GM10847 (cell line): ENCODE results near the gene ELOB.
A peak's percentile ranks its signal among the peaks of the same experiment; 100 is the strongest.

Experiments
- POLR2A ChIP-seq: IDR thresholded peaks from 2 replicates; pipeline ENCODE4 v1.6.1; 2011; ENCODE audit not compliant: insufficient read length; ENCODE audit errors: extremely low read depth

The ELOB gene

DNA sequence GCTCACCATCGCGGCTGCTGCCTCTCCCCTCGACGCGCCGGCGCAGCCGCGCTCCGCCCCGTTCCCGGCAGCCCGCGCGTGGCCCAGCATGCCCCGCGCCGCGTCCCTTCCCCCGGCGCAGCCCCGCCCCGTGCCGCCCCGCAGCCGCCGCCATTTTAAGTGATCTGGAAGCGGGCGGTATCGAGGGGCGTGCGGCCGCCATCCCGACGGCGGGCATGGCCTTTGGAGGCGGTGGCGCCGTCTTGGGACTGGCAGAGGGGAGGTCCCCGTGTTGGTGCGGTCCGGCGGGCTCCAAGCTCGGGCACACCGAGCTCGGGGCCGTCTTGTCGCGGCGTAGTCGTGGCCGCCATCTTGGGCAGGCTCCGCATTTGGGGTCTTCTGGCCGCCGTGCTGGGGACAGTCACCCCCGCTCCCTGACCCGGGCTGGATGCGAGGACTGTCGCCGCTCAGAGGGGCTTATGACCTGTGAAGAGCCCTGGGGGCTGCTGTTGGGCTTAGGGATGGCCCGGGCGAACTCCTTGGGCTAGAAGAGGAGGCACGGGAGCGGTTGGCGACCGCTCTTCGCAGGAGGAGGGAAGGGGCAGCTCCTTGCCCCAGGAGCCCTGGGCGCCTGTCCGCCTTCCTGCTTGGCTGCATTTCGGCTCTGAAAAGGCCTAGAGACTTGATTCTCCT lies at the start of gene ELOB:
Gene ELOB (minus strand): TSS at position 50 of the 672 bp plus-strand sequence. CDS start 41 bp downstream, at position 9.
- peak; percentile 86 for TF ChIP-seq POLR2A

DNA sequence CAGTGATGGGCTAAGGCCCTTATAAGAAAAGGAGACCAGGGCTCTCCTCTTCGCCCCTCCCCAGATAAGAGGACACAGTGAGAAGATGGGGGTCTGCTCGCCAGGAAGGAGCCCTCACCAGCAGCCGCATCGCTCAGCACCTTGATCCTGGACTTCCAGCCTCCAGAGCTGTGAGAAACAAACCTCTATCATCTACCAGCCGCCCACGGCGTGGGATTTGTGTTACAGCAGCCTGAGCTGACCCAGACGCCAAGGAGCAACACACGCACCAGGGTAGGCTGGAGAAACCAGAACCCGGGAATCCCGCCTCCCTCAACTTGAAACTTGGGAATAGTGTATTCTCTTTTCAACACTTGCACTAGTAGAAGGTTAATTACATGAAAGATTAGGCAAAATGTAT lies 48.8 kb upstream of the ELOB start:
- no peak for TF ChIP-seq POLR2A

DNA sequence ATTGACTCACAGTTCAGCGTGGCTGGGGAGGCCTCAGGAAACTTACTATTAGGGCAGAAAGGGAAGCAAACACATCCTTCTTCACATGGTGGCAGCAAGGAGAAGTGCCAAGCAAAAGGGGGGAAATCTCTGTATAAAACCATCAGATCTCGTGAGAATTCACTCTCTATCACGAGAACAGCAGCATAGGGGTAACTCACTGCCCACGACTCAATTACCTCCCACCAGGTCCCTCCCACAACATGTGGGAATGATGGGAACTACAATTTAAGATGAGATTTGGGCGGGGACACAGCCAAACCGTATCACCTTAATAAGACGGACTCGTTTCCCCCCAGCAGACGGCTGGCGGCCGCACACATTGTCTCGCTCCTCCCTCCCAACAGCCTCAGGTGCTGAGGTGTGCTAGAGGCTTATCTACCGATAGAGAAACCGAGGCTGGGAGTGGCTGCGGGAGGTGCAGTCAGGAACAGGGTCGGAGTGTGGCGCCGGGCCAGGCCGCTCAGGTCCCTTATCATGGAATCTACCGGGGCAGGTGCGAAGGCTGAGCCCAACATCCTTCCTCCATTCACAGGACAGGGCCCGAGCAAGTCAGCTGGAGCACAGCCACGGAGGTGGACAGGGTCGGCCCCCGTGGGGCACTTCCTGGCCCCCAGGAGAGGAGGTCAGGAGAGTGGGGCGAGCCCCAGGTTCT lies 48.1 kb upstream of the ELOB start:
- TF ChIP-seq POLR2A, result no peak

- TF ChIP-seq POLR2A, result no peak
Observed at GRCh38 chr16:2824626-2825025, 47.5 kb upstream of the ELOB start.

GRCh38 chr16:2822496-2822895 lies 45.4 kb upstream of the ELOB start:
- no peak for TF ChIP-seq POLR2A

- TF ChIP-seq POLR2A, result no peak
Observed at GRCh38 chr16:2822158-2822495, 45.0 kb upstream of the ELOB start.

- no peak for TF ChIP-seq POLR2A
Observed at GRCh38 chr16:2821487-2822157, 44.5 kb upstream of the ELOB start.

GRCh38 chr16:2820836-2821486 lies 43.9 kb upstream of the ELOB start:
- TF ChIP-seq POLR2A, result no peak

DNA sequence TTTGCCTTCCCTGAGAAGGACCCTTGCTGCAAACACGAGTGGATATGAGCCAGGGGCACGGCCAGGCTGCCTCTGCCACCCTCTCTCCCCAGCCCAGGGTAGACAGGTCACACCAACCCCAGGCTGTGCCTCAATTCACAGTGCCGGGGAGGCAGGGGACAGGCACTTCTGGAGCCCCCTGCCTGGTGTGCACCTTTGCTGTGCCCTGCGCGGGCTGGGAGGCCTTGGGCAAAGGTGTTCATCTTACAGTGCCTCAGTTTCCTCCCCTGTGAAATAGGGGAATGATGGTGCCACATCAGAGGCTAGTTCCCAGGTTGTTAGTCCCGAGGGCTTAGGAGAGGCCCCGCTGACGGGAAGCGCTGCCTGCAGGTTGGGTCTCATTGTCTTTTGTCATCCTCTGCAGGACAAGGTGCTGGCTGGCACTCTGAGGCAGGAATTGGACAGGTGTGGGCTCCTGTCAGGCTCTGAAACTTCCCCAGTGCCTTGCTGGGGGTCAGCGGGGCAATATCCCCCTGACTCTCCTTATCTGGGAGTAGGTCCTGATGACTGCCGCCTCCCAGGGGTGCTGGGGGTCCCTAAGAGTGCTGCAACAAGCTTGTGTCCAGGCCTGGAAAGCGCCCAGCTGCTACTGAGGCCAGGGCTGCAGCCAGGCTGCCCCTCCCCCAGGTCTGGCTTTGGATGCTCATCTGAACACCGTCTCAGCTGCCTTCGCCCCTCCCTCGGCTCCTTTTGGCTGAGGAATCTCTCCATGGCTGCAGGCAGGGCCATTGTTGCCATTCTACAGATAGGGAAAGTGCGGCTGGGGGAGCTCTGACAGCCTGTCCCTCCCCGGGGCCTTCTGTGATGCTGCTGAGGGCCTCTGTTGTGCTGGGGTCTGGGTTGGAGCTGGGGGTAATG lies 43.1 kb upstream of the ELOB start:
- TF ChIP-seq POLR2A, result no peak

DNA sequence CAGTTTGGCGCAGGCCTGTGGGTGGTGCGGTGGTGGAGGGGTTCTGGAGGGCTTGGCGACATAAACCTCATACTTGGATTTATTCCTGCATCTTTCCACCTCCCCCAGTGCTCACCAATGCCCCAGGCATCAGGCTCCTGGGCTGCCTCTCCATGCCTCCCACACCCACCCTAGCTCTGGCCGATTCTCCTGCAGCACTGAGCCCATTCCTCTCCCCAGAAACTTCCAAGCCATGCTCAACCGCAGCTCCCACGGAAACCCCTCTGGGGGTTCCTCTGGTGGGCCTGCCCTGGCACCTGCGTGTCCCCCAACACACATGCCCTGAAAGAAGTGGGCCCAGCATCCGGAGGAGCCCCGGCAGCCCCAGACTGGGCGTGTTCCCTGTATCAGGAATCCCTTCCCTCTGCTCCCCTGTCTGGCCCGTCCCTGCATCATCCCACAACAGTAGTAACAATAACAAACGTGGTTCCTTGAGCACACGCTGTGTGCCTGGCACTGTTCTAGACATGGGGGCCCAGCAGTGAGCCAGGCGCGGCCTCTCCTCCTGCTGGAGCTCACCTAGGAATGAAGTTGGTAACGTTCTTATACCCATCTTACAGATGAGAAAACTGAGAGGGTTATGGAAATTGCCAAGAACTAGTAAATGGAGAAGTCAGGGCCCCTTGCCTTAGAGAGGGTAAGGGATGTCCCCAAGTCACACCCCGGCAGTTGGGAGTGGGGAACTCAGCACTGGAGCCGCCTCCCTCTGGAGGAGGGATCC lies 42.3 kb upstream of the ELOB start:
- no peak for TF ChIP-seq POLR2A

- TF ChIP-seq POLR2A, result no peak
Observed at GRCh38 chr16:2818272-2818876, 41.3 kb upstream of the ELOB start.

- TF ChIP-seq POLR2A, result no peak
Observed at GRCh38 chr16:2817340-2818271, 40.5 kb upstream of the ELOB start.
